Neuron (in vitro differentiated cells): Measurements from ENCODE around the gene RPAIN.
"Not testable (repeated sequence)": the region's sequence is repeated elsewhere in the genome, so short reads cannot be mapped to it uniquely, and the experiment has no call there.

Experiments used
- H2AFZ ChIP-seq: one replicate; pipeline ENCODE4 v1.6.1; 2013; ENCODE audit warnings: low read depth, mild to moderate bottlenecking, inconsistent platforms, low read length, moderate library complexity
- H3K27me3 ChIP-seq: one replicate; pipeline ENCODE4 v1.6.1; 2013; ENCODE audit warnings: low read length; ENCODE audit not compliant: insufficient read depth
- H3K36me3 ChIP-seq: one replicate; pipeline ENCODE4 v1.6.1; 2013; ENCODE audit warnings: low read length; ENCODE audit not compliant: insufficient read depth
- H3K4me1 ChIP-seq: one replicate; pipeline ENCODE4 v1.6.1; 2013; ENCODE audit warnings: low read length; ENCODE audit not compliant: insufficient read depth
- H3K4me3 ChIP-seq: 2 replicates; pipeline ENCODE4 v1.5.1; 2013; ENCODE audit warnings: mild to moderate bottlenecking, low read length, moderate library complexity
- H3K9me3 ChIP-seq: one replicate; pipeline ENCODE4 v1.6.1; 2013; ENCODE audit warnings: low read length

RPAIN gene

GRCh38 chr17:5410594-5411272 lies 9.2 kb upstream of the RPAIN start:
- Histone ChIP-seq H3K9me3 (no peaks in the 10 kb centered on the region), H2AFZ (no peak overlapping the region), H3K36me3 (peaks cover 86% of the 10 kb centered on the region), H3K4me1 (no peaks in the 10 kb centered on the region), H3K4me3 (no peak overlapping the region), H3K27me3 (no peaks in the 10 kb centered on the region)

DNA sequence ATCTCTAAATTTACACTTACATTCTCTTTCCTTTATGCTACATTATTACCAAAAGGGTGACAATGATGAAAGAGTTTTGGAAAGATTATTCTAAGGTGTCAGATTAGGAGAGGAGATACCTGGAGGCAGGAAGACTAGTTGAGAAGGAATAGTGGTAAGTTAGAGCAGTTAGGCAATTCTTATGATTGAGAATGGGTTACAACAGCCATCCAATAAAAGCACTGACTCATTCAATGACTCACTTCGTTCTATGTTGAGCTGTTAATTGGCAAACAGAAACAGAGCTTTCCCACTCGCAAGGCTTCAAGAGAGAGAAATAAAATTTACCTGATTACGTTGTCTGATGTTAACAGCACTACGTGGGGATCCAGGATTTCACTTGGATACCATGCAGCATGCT lies 6.3 kb upstream of the RPAIN start:
- peaks cover 66% of the 10 kb centered on the region for H3K36me3 ChIP-seq
- H3K4me3 ChIP-seq: no peak overlapping the region

GRCh38 chr17:5416901-5417300 lies 3.1 kb upstream of the RPAIN start:
- peaks cover 18% of the 10 kb centered on the region for H3K4me1 ChIP-seq
- H3K27me3 ChIP-seq: no peaks in the 10 kb centered on the region
- H3K36me3 ChIP-seq: peaks cover 48% of the 10 kb centered on the region
- H3K9me3 ChIP-seq: no peaks in the 10 kb centered on the region
- no peak overlapping the region for H2AFZ ChIP-seq
- H3K4me3 ChIP-seq: no peak overlapping the region

More for the DNA sequence above, 6.3 kb upstream of the RPAIN start:
- H3K4me1 ChIP-seq: peaks cover 9% of the 10 kb centered on the region
- H2AFZ ChIP-seq: no peak overlapping the region
- H3K9me3 ChIP-seq: no peaks in the 10 kb centered on the region
- H3K27me3 ChIP-seq: no peaks in the 10 kb centered on the region

DNA sequence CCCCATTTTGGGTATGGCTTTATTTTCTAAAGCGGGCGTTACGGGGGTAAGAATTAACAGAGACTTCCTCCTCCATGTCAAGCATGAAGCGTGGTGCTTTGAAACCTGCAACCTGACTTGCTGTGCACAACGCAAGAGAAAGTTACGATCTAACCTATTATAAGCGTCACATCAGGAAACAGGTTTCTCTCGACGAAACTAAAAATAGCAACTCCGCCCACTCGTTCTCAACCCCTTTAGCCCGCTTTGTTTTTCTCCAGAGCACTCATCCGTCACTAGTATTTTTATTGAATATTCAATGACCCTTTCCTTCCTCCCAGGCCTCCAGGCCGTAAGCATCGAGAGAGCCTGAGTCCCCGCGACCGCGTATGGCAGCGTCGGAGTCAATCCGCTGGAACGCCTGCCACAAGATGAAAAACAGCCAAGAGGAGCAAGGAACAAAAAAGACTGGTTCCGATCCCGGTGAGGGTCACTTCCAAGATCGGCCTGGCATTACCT lies 1.1 kb upstream of the RPAIN start:
- Histone ChIP-seq H3K4me3 (peak overlapping the region; percentile 87), H3K9me3 (no peaks in the 10 kb centered on the region), H3K36me3 (peaks cover 48% of the 10 kb centered on the region), H3K4me1 (peaks cover 23% of the 10 kb centered on the region), H3K27me3 (no peaks in the 10 kb centered on the region), H2AFZ (no peak overlapping the region)

DNA sequence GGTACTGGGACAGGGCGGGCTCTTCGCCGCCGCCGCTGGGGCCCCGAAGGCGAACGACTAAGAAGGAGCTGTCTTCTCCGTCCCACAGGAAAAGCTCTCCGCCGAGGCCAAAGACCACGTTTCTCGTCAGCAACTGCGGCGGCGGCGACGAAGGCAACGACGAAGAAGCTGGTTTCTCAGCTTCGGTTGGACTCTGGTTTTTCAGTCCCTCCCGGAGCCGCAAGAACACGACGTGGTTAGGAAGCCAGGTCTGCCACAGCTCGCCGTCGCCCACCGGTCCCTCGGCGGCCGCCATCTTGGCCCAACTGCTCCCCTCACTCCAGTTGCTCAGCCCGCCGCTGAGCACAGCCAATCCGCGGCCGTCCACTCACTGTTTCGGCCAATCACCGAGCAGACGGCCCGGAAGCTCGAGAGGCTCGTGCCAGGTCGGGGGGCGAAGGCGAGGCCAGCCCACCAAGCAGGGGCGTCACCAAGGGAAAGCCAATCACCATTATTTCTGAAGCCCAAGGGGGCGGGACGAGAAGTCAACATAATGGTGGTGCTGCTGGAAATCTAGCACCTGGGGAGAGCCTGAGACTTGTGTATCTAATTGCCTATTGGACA lies 525 bp upstream of the RPAIN start, which contains the start of gene NUP88:
Gene NUP88, minus strand, starts transcription at position 307 of the 603 bp plus-strand sequence. Its CDS starts 12 bp downstream, at position 295.
- Histone ChIP-seq H3K4me1 (peaks cover 23% of the 10 kb centered on the region), H2AFZ (peak within 1 kb of the TSS; percentile 73), H3K27me3 (no peaks in the 10 kb centered on the region), H3K9me3 (no peaks in the 10 kb centered on the region), H3K4me3 (peak within 1 kb of the TSS; percentile 87), H3K36me3 (peaks cover 49% of the 10 kb centered on the region)

DNA sequence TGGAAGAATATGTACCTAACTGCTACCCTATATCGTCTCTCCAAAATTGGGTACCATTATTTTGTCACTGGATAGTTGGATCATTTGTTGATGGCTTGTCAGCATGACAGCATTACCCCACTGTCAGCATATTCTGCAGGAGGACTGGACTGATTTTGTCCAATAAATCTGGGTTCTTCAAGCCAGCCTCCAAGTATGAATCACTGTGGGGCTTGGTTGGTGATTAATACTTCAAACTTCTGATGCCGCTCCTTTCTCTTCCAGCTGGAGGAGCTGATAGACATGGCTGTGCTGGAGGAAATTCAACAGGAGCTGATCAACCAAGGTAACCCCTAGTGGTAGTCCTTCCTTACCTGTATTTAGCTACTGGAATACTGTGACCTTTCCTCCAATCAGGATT lies 2.5 kb downstream of the RPAIN start:
- Histone ChIP-seq H3K9me3 (no peaks in the 10 kb centered on the region), H3K36me3 (peaks cover 54% of the 10 kb centered on the region), H2AFZ (no peak overlapping the region), H3K4me1 (peaks cover 19% of the 10 kb centered on the region), H3K27me3 (no peaks in the 10 kb centered on the region), H3K4me3 (no peak overlapping the region)

DNA sequence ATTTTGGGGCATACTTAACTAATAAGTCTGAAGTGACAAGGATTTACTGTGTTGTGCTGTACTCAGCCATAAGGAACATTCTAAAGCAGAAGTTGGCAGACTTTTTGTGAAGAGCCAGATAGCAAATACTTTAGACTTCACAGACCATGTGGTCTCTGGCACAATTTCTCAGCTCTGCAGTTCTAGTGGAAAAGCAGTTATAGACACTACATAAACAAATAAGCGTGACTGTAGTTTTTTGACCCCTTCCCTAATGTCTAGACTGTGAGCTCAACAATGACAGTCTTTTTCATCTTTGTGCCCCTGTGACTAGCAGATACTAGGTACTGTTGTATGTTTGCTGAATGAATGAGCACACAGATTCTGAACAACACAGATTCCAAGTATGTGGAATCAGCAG lies 4.9 kb downstream of the RPAIN start:
- Histone ChIP-seq H3K4me3 (no peak overlapping the region), H2AFZ (no peak overlapping the region), H3K27me3 (no peaks in the 10 kb centered on the region), H3K9me3 (no peaks in the 10 kb centered on the region), H3K4me1 (peaks cover 13% of the 10 kb centered on the region), H3K36me3 (peaks cover 78% of the 10 kb centered on the region)

- Histone ChIP-seq H3K4me1 (peaks cover 13% of the 10 kb centered on the region), H3K27me3 (no peaks in the 10 kb centered on the region), H3K4me3 (no peak overlapping the region), H2AFZ (no peak overlapping the region), H3K9me3 (no peaks in the 10 kb centered on the region), H3K36me3 (peaks cover 85% of the 10 kb centered on the region)
Observed at GRCh38 chr17:5425826-5426225, 5.8 kb downstream of the RPAIN start.

GRCh38 chr17:5429191-5429887 lies 9.4 kb downstream of the RPAIN start:
- Histone ChIP-seq H2AFZ (no peak overlapping the region), H3K36me3 (peaks cover 84% of the 10 kb centered on the region), H3K4me3 (no peak overlapping the region), H3K9me3 (no peaks in the 10 kb centered on the region), H3K27me3 (no peaks in the 10 kb centered on the region), H3K4me1 (no peaks in the 10 kb centered on the region)

- H3K27me3 ChIP-seq: no peaks in the 10 kb centered on the region
- no peaks in the 10 kb centered on the region for H3K4me1 ChIP-seq
- no peak overlapping the region for H2AFZ ChIP-seq
- no peaks in the 10 kb centered on the region for H3K9me3 ChIP-seq
- H3K36me3 ChIP-seq: peaks cover 83% of the 10 kb centered on the region
- H3K4me3 ChIP-seq: no peak overlapping the region
Observed at GRCh38 chr17:5430413-5430999, 10.5 kb downstream of the RPAIN start.

DNA sequence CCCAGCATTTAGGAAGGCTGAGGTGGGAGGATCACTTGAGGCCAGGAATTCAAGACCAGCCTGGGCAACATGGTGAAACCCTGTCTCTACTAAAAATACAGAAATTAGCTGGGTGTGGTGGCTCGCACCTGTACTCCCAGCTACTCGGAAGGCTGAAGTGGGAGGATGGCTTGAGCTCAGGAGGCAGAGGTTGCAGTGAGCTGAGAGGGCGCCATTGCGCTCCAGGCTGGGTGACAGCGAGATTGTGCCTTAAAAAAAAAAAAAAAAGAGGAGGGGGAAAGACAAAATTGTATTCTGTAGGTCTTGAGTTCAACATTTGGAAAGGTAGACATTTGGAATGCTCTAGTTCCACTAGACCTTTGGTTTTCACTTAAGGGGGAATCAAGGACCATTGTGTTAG lies 11.3 kb downstream of the RPAIN start:
- H3K9me3 ChIP-seq, H3K4me3 ChIP-seq, H3K27me3 ChIP-seq, H2AFZ ChIP-seq, H3K4me1 ChIP-seq: not testable (repeated sequence)
- peaks cover 78% of the 10 kb centered on the region for H3K36me3 ChIP-seq

DNA sequence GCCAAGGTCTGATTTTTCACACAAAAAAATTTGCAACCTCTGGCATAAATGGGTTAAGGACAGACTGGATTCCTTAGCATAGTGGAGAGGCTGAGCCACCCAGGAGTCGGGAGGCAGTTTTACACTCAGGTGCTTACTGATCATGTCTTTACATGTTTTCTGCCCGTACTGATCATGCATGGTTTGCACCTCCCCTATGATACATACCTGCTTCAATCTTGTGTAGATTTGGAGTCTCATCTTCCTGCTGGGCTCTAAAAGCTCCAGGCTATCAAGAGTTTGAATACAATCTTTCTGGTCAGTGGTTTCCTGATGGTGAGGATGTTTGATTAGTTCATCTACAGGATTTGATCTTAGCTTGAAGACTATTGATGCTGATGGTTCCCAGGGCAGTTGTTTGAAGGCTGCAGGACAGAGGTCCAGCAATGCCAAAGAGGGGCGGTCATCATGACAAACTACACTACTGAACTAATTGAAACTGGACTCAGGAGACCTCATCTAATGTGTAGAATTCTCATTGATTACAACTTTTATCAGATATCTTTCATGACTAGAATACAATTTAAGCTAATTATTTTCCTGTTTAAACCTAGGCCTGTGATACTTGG lies 12.1 kb downstream of the RPAIN start:
- Histone ChIP-seq H3K4me1 (no peaks in the 10 kb centered on the region), H3K4me3 (no peak overlapping the region), H3K27me3 (no peaks in the 10 kb centered on the region), H2AFZ (no peak overlapping the region), H3K9me3 (no peaks in the 10 kb centered on the region), H3K36me3 (peaks cover 84% of the 10 kb centered on the region)

- no peak overlapping the region for H3K4me3 ChIP-seq
- no peak overlapping the region for H2AFZ ChIP-seq
- H3K36me3 ChIP-seq: peaks cover 64% of the 10 kb centered on the region
- no peaks in the 10 kb centered on the region for H3K27me3 ChIP-seq
- no peaks in the 10 kb centered on the region for H3K9me3 ChIP-seq
- peaks cover 15% of the 10 kb centered on the region for H3K4me1 ChIP-seq
Observed at GRCh38 chr17:5434984-5435383, 15.0 kb downstream of the RPAIN start.
